ENCODE measurements around the gene LRRC47.

GRCh38 chr1:3837200-3837599 is 40.9 kb upstream of the LRRC47 start:
- TF ChIP-seq, protein P1, sequence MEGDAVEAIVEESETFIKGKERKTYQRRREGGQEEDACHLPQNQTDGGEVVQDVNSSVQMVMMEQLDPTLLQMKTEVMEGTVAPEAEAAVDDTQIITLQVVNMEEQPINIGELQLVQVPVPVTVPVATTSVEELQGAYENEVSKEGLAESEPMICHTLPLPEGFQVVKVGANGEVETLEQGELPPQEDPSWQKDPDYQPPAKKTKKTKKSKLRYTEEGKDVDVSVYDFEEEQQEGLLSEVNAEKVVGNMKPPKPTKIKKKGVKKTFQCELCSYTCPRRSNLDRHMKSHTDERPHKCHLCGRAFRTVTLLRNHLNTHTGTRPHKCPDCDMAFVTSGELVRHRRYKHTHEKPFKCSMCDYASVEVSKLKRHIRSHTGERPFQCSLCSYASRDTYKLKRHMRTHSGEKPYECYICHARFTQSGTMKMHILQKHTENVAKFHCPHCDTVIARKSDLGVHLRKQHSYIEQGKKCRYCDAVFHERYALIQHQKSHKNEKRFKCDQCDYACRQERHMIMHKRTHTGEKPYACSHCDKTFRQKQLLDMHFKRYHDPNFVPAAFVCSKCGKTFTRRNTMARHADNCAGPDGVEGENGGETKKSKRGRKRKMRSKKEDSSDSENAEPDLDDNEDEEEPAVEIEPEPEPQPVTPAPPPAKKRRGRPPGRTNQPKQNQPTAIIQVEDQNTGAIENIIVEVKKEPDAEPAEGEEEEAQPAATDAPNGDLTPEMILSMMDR (IDR thresholded peaks at IDR 0.05; ENCODE audit: low read depth, low read length, poor library complexity, severe bottlenecking) = no peak
- no peak for TF ChIP-seq EZH2phosphoT487 (IDR thresholded peaks at IDR 0.05; ENCODE audit: borderline replicate concordance, low read length)

Measured in DOHH2 (cell line).